Suprapubic skin (tissue), 4 donors: ENCODE results near the gene ANXA4. TPM values are rescaled to one million over a fixed set of nuclear protein-coding genes. Genes with fewer than 3 reads are reported as not detected.
A peak's percentile ranks its signal among the peaks of the same experiment; 100 is the strongest.

Experiments
- DNase-seq, 2 donors: peaks; one replicate each; pipeline ENCODE4 v3.0.0-alpha.2; 2019; ENCODE audit warnings: low spot score in 2 of 2
- H3K27ac ChIP-seq: fragments of 200-600 bp; sonication (generic); one replicate; pipeline ENCODE4 v1.5.1; 2019
- H3K27me3 ChIP-seq: fragments of 200-600 bp; sonication (generic); one replicate; pipeline ENCODE4 v1.5.1; 2019
- H3K36me3 ChIP-seq: fragments of 200-600 bp; sonication (generic); one replicate; pipeline ENCODE4 v1.5.1; 2019
- H3K4me1 ChIP-seq: fragments of 200-600 bp; sonication (generic); one replicate; pipeline ENCODE4 v1.5.1; 2019
- H3K4me3 ChIP-seq: fragments of 200-600 bp; sonication (generic); one replicate; pipeline ENCODE4 v1.5.1; 2019; ENCODE audit warnings: mild to moderate bottlenecking
- H3K9me3 ChIP-seq: fragments of 200-600 bp; sonication (generic); one replicate; pipeline ENCODE4 v1.5.1; 2019
- EP300 ChIP-seq: sonication (generic); formaldehyde crosslinking; IDR thresholded peaks from one replicate; pipeline ENCODE4 v1.6.1; 2017; ENCODE audit warnings: antibody characterized with exemption
- POLR2A ChIP-seq, 2 donors: fragments of 450-650 bp; IDR thresholded peaks; one replicate each; pipeline ENCODE4 v1.6.1; 2017; ENCODE audit warnings: antibody characterized with exemption in 2 of 2, mild to moderate bottlenecking in 2 of 2, moderate library complexity in 2 of 2
- POLR2AphosphoS5 ChIP-seq, 3 donors: sonication (generic); formaldehyde crosslinking; IDR thresholded peaks; one replicate each; pipeline ENCODE4 v1.6.1; 2017; ENCODE audit warnings: antibody characterized with exemption in 3 of 3
- WGBS: methylation state at CpG from one replicate; pipeline ENCODE4 v1.1.5; 2018; 5-methylcytosine and 5-hydroxymethylcytosine counted together
- total RNA-seq, 4 donors: library from RNA; depleted of rRNA; stranded (reverse); fragments of >200 nt; gene quantifications; one replicate each; pipeline ENCODE4 v1.1.0, GENCODE V29; 2016
- TF ChIP-seq, protein P1 (sequence below), 2 donors: fragments of 200-600 bp in 1 of 2; fragments of 450-650 bp in 1 of 2; sonication (generic) in 1 of 2; IDR thresholded peaks; one replicate each; pipeline ENCODE4 v1.5.1; 2016 to 2019; ENCODE audit warnings: antibody characterized with exemption in 2 of 2, mild to moderate bottlenecking in 1 of 2, moderate library complexity in 1 of 2

ANXA4 gene
- total RNA-seq, 4 donors from 2014 or later = 58.1 to 91.6 (median 85.8) TPM

DNA sequence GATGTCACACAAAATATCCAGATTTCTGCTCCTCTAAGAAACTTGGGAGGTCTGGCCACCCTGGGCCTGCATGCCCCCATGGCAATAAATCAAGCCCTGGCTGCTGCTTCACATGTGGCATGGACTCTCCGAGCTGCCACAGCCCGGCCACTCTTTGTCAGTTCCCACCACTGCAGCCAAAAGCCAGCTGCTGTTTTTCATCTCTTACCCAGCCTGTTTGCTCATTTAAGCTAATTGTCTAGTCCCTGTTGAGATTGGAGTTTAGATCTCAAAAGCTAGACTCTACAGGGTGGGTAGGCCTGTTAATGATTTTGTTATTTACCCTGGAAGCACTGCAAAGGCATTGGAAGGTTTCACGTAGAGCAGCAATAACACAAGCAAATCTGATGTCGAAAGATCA lies 20.9 kb upstream of the ANXA4 start:
- 75% methylated on average over 4 of the region's 4 CpGs for WGBS
- Histone ChIP-seq H3K9me3 (no peaks in the 10 kb centered on the region), H3K4me1 (peaks cover 4% of the 10 kb centered on the region), H3K27me3 (no peaks in the 10 kb centered on the region), H3K27ac (no peak overlapping the region), H3K4me3 (no peak overlapping the region), H3K36me3 (no peaks in the 10 kb centered on the region)
- TF ChIP-seq EP300 = no peak
- TF ChIP-seq, protein P1, sequence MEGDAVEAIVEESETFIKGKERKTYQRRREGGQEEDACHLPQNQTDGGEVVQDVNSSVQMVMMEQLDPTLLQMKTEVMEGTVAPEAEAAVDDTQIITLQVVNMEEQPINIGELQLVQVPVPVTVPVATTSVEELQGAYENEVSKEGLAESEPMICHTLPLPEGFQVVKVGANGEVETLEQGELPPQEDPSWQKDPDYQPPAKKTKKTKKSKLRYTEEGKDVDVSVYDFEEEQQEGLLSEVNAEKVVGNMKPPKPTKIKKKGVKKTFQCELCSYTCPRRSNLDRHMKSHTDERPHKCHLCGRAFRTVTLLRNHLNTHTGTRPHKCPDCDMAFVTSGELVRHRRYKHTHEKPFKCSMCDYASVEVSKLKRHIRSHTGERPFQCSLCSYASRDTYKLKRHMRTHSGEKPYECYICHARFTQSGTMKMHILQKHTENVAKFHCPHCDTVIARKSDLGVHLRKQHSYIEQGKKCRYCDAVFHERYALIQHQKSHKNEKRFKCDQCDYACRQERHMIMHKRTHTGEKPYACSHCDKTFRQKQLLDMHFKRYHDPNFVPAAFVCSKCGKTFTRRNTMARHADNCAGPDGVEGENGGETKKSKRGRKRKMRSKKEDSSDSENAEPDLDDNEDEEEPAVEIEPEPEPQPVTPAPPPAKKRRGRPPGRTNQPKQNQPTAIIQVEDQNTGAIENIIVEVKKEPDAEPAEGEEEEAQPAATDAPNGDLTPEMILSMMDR (IDR thresholded peaks at IDR 0.05) = no peak
- TF ChIP-seq POLR2A (IDR thresholded peaks at IDR 0.05) = no peak
- TF ChIP-seq POLR2AphosphoS5 (IDR thresholded peaks at IDR 0.05) = no peak
- DNase-seq = no peak

DNA sequence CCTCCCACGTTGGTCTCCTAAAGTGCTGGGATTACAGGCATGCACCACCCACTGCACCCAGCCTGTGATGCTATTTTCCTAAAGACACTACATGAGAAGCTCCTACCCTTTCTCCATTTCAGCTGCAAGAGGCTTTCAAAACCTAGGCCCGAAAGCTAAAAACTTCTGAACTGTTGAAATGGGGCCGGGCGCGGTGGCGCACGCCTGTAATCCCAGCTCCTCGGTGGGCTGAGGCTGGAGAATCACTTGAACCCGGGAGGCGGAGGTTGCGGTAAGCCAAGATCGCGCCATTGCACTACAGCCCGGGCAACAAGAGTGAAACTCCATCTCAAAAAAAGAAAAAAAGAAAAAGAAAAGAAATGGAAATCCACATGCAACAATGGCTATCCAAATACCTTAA lies 18.1 kb upstream of the ANXA4 start:
- Histone ChIP-seq H3K27me3 (no peaks in the 10 kb centered on the region), H3K4me3 (no peak overlapping the region), H3K36me3 (no peaks in the 10 kb centered on the region), H3K9me3 (no peaks in the 10 kb centered on the region), H3K27ac (no peak overlapping the region), H3K4me1 (peaks cover 4% of the 10 kb centered on the region)
- no peak for DNase-seq
- WGBS = 93% methylated on average over 14 of the region's 14 CpGs
- TF ChIP-seq, protein P1 (IDR thresholded peaks at IDR 0.05) = no peak
- TF ChIP-seq POLR2A (IDR thresholded peaks at IDR 0.05) (no peak), POLR2AphosphoS5 (IDR thresholded peaks at IDR 0.05) (no peak), EP300 (no peak)

DNA sequence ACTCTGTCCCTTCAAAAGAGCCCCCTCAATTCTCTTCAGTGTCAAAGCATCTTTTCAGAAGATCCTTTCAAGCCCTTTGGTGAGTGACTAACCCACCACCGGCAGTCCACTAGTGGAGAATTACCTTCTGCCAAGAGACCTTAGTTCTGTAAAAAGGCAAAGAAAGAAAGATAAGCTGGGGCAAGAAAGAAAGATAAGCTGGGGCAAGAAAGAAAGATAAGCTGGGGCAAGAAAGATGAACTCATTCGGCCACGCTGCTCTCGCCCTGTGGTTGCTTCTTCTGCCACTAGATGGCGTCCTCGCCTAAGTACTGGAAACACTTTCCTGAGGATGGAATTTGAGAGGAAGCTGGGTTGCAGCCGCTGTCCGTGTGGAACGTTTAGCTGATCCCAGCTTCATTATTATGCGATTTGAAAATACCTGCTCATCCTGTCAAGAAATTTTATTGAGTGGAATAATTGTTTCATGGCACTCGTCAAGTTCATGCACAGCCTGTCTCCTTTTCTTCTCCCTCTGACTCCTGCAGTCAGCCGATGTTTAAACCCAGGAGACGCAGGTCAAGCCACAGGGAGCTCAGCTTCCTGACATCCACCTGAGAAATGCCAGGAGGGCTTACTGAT lies 17.3 kb upstream of the ANXA4 start:
- DNase-seq = peak; percentile 90 to 91
- H3K27me3 ChIP-seq = no peaks in the 10 kb centered on the region
- no peaks in the 10 kb centered on the region for H3K9me3 ChIP-seq
- no peaks in the 10 kb centered on the region for H3K36me3 ChIP-seq
- no peak overlapping the region for H3K27ac ChIP-seq
- WGBS = 4% methylated on average over 13 of the region's 13 CpGs
- H3K4me3 ChIP-seq = peak overlapping the region; percentile 29
- H3K4me1 ChIP-seq = peaks cover 4% of the 10 kb centered on the region
- TF ChIP-seq POLR2A (IDR thresholded peaks at IDR 0.05) = no peak
- no peak for TF ChIP-seq POLR2AphosphoS5 (IDR thresholded peaks at IDR 0.05)
- no peak for TF ChIP-seq EP300
- TF ChIP-seq, protein P1 (IDR thresholded peaks at IDR 0.05) = peak; percentile 94 to 97

DNA sequence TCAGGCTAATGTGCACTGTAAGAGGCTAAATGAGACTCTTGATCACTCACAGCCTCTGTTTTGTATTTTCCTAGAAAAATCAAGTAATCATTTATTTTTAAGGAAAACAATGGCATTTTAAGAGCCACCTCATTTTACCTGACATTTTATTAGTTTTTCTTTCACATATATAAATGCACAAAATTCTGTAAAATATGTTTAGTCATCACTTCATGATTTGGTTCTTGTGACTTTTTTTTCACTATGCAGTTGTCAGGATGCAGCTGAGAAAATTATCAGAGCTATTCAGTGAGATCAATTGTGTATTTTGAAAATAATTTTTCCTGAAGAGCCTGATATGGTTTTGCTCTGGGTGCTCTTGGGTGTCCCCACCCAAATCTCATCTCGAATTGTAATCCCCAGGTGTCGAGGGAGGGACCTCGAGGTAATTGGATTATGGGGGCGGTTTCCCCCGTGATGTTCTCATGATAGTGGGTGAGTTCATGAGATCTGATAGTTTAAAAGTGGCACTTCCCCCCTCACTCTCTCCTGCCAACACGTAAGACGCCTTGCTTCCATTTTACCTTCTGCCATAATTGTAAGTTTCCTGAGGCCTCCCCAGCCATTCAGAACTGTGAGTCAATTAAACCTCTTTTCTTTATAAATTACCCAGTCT lies 16.1 kb upstream of the ANXA4 start:
- Histone ChIP-seq H3K4me1 (peaks cover 4% of the 10 kb centered on the region), H3K4me3 (no peak overlapping the region), H3K9me3 (no peaks in the 10 kb centered on the region), H3K27ac (no peak overlapping the region), H3K27me3 (no peaks in the 10 kb centered on the region), H3K36me3 (no peaks in the 10 kb centered on the region)
- no peak for DNase-seq
- 91% methylated on average over 7 of the region's 7 CpGs for WGBS
- no peak for TF ChIP-seq EP300
- TF ChIP-seq, protein P1 (IDR thresholded peaks at IDR 0.05) = no peak
- TF ChIP-seq POLR2A (IDR thresholded peaks at IDR 0.05) = no peak
- TF ChIP-seq POLR2AphosphoS5 (IDR thresholded peaks at IDR 0.05) = no peak

DNA sequence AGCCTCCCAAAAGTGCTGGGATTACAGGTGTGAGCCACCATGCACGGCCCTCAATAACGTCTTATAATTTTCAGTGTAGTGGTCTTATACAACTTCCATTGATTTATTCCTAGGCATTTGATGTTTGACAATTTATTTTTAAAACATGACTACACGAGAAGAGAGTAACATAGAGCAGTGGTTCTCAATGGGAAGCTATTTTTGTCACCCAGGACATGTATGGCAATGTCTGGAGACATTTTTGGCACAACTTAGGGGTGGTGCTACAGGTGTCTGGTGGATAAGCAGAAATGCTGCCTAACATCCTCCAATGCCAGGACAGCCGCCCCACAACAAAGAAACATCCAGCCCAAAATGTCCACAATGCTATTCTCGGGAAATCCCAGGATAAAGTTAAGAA lies 12.7 kb upstream of the ANXA4 start:
- Histone ChIP-seq H3K27me3 (no peaks in the 10 kb centered on the region), H3K27ac (no peak overlapping the region), H3K36me3 (no peaks in the 10 kb centered on the region), H3K4me1 (peaks cover 4% of the 10 kb centered on the region), H3K9me3 (no peaks in the 10 kb centered on the region), H3K4me3 (no peak overlapping the region)
- 85% methylated on average over 5 of the region's 5 CpGs for WGBS
- no peak for TF ChIP-seq EP300
- TF ChIP-seq POLR2A (IDR thresholded peaks at IDR 0.05) = no peak
- no peak for TF ChIP-seq POLR2AphosphoS5 (IDR thresholded peaks at IDR 0.05)
- TF ChIP-seq, protein P1 (IDR thresholded peaks at IDR 0.05) = no peak
- no peak for DNase-seq
